NCI-H1048 (cell line): Measurements from ENCODE around the gene PHACTR1.

Experiments used
- DNase-seq: peaks from one replicate; lab custom pipeline; 2025; lab: John Stamatoyannopoulos, UW

PHACTR1 gene

DNA sequence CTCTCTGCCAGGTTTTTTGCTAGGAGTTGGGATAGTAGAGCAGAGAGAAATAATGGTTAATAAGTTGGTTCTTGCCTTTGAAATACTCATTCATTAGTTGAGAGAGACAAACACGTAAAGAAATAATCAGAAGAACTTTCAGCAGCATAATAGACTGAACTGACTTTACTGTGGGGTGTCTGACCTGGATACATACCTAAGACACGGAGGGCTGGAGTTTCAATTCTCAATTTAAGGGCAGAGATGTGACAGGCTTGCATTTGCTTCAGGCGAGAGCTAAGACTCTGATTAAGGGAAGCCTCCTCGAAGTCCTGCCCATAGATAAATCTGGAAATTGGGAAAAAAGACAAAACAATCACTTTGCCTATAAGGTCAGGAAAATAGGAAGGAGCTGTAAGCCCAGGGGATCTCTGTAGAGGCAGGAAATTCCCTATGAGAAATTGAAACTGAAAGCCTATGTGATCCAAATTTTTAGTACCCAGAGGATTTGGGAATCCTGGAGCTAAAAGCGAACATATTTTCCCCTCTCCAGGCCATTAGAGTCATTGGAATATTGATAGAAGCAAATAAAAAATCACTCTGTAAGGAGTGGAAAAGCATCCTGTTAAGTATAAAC is 276.8 kb downstream of the PHACTR1 start:
- DNase-seq, result no peak

DNA sequence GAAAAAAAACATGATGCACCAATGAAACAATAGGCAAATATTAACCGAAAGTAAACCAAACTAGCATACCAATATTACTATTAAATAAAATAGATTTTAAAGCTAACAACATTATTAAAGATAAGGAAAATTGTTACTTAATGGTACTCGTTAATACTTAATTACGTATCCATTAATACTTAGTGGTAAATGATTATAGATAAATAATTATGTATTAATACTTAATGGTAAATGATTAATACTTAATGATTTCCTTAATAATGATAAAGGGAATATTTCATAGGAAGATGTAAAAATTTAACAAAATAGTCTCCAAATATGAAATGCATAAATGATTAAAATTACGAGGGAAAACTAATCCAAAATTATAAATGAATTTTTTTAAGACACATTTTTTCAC is 278.9 kb downstream of the PHACTR1 start:
- no peak for DNase-seq

DNA sequence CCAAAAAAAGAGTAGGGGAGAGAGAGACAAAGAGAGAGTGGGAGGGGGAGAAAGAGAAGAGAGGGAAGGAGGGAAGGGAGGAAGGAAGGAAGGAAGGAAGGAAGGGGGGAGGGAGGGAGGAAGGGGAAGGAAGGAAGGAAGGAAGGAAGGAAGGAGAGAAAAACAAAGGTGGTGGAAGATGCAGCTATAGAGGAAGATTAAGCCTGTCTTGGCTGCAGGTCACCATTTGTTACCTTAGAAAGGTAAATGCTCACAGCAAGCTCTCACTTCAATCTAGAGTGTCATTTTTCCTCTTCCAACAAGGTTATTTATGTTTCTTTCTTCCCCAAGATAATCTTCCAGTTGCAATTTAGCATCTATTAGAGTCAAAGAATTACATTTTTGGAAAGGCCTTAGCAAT is 284.0 kb downstream of the PHACTR1 start:
- no peak for DNase-seq

DNA sequence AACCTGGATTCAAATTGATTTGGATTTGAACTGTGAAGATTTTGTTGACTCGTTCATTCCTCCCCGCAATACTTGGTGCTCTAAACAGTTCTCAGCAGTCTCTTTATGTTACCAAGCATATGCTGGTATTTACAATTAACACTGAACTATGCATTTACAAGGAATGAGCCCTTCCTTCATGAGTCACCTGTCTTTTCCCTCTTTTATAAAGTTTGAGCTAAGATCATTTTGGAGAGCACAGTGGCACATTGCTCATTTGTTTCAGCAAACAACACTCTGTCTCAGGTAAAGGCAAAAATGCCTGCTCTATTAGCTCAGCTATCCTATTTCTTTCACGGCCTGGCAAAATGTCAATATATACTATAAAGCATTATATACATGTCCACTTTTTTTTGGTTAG is 285.4 kb downstream of the PHACTR1 start:
- no peak for DNase-seq

DNA sequence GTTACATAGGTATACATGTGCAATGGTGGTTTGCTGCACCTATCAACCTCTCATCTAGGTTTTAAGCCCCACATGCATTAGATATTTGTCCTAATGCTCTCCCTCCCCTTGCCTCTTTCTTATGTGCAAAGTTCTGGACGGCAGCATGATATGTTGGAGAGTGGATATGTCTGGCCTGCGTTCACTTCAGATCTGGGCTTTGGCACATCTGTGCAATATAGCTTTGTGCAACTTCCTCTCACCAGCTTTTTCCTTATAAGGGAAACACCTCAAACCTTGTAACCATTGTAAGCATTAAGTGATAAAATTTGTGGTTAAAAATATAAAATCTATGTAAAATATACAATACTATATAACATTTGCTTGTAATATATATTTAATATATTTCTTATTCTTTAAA is 288.0 kb downstream of the PHACTR1 start:
- no peak for DNase-seq

DNA sequence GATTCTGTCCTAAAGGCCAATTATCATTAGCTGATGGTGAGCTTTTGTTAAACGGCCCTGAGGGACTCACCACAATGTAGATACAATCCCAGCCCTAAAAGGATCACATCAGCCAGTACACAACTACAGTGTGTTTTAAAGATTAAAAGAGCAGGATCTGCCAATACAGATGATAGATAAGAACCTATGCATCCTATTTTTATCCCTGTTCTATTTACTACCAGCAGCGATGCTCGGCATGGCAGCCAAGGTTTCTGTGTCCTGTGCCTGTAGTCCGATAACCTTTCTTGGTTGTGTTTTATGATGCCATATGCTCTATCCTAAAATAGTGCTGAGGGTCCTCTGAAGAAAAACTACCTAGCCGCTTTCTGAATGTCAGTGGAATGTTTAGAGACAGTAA is 289.4 kb downstream of the PHACTR1 start:
- DNase-seq, result no peak

DNA sequence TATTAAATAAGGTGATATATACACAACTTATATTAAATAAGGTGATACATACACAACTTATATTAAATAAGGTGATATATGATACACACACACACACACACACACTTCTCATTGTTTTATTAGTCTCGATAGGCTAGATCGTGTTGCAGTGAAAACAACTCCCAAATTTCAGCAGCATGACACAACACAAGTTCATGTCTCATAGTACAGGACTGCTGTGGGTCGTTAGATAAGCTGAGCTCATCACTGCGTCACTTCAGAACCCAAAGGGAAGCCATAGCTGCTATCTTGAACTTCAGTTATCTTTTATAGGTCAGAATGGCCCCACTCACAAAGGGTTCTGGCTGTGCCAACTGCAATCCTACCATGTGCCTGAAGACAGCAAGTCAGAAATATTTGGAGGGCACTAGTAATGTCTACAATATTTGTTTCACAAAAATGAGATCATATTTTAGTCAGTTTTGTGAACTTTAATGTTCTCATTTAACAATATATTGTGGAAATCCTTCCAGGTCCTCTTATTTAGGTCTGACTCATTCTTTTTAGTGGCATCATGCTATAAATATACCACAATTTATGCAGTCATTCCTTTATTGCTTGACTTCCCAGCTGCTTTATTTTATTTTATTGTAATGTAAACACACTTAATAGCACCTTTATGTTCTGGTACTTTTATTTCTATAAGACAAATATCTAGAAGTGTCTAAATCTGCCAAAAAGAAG is 290.2 kb downstream of the PHACTR1 start:
- DNase-seq, result no peak

DNA sequence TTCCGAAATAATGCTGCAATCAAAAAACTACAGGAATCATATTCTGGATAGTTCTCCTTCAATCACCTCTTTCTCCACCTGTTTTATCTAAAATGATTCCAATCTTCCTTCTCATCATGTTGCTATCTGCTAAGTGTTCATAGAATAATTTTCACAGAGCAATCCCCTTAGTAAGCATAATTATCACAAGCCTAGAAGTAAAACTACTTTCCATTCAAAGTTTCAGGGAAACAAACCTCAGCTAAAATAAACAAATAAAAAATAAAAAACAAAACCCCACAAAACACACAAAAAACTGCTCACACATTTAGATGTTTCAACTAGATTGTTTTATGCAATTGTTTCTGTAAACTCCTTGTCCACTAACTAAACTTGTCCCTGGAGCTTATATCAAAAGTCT is 291.2 kb downstream of the PHACTR1 start:
- DNase-seq, result no peak

DNA sequence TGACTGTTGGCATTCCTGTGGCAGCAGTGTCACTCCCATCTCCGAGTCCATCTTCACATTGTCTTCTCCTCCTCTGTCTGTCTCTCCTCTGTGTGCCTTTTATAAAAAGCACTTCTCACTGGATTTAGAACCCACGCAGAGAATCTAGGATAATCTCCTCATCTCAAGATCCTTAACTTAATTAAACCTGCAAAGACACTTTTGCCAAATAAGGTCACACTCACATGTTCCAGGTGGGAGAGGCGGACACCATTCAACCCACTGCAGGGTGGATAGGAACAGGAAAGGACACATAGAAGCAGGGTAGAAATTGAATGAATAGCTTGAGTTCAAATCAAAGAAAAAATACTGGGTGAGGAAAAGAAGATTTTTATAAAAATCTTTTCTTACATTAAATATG is 292.5 kb downstream of the PHACTR1 start:
- no peak for DNase-seq

DNA sequence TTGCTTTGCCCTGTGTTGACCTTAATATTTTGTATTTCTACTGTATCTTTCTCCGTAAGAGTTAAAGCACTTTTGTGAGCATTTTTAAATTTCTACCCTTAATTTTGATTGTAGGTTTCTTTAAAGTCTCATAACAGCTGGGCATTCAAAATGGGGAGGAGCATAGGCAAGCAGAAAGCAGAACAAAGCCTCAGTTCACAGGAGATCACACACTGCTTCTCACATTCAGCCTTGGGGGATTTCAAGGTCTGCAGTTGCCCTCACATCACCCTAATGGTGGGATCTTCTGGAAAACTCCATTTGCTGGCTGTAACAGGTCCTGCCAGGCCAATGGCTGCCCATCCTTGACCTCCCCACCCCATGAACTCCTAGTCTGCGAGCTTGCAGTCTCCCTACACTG is 292.9 kb downstream of the PHACTR1 start:
- DNase-seq, result no peak

DNA sequence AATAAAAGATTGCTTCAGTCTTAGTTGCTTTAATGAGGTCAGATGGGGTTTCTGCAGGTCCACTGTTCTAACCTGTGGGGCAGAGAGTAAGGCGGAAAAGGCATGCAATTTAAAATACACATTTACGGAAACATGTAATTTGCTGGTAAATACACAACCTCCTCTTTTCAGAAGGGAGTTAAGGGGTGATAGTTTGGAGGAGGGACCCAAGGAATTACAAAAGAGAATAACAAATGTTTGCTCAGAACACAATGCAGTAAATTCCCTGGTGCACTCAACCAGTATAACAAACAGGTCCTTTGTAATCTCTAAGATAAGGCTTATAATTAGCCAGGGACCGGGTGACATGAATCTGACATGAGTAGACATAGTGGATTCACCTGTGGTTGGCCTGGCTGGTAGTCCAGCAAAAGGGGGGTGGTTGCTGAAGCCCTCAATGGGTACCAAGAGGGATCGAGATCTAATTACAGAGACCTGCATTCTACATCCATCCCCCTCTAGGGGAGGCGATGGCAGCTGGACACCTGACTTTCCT is 295.1 kb downstream of the PHACTR1 start:
- DNase-seq, result no peak

DNA sequence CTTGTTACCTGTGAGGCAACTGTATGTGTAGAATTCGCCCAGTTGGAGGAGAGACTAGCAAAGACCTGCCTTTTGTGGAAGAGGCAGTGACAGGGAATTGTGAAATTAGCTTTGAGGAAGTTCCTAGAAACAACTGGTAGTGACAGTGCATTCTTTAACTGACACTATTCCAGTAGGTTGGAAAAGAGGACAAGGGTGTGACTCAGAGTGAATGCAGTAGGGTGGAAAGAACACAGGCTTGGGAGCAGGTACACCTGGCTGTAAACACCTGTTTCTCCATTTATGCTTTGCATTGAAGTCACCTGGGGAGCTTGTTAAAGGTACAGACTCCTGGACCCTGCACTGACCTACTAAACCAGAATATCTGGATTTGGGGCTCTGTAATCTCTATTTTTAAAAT is 295.7 kb downstream of the PHACTR1 start:
- DNase-seq, result no peak

DNA sequence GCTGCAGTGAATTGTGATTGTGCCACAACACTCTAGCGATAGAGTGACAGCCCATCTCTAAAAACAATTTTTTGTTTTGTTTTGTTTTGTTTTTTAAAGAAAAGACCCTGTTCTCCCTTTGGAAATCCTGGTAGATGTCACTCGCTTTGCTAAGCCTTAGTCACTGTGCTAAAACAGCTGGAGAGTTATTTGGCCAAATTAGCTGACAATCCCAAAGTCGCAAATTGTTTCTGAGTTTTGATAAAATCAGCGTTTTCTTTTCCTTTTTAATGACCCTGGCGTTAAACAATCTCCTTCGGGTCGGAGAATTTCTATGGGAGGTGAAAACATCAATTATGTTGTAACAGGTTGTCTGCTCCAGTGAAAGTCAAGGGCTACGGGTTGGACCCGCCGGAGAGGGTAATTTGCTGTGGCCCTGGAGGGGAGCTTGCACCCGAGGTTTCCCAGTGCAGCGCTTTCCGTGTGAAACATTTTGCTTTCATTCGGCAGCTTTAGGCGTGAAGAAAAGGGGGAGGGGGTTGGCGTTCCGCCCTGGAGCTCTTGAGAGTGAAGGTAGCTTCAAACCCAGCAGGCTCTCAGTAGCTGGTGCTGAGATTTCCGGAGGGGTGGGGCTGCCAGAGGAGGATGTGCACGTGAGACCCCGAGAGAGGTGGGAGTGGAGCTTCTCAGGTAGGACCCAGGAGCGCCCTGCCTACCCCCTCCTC is 296.6 kb downstream of the PHACTR1 start:
- DNase-seq, result no peak

DNA sequence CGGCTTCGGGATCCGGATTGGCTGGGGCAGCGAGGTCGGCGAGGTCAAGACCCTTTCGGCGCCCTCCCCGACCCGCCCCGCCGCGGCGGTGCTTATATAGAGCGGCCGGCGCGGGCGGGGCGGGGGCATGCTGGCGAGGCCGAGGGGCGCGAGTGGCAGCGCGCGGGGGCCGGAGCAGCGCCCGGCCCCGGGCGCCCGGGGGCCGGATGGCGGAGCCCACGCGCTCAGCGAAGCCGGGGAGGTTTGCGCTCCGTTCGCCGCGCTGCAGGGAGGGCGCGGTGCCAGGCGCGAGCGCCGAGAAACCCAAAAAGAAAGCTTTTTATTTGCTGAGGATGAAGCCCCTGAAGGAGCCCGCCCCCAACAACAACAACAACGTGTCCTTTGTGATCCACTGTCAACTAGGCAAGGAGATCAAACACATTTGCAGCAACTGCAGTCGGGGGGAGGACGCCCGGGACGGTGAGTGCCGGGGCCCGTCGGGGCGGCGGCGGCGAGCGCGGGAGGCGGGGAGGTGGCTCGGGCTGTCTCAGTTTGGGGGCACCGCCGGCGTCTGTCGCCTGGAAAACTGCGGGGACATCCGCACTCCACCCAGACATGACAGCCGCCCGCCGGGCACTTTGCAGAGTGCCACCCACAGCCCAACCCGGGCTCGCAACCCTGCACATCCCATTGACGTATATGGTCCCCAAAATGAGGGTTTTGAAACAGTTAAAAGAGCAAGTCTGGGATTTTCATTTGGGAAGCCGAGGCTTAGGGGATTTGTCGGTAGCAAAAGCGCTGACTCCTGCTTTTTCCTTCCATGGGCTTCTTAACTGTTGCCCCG is 297.3 kb downstream of the PHACTR1 start:
- no peak for DNase-seq

DNA sequence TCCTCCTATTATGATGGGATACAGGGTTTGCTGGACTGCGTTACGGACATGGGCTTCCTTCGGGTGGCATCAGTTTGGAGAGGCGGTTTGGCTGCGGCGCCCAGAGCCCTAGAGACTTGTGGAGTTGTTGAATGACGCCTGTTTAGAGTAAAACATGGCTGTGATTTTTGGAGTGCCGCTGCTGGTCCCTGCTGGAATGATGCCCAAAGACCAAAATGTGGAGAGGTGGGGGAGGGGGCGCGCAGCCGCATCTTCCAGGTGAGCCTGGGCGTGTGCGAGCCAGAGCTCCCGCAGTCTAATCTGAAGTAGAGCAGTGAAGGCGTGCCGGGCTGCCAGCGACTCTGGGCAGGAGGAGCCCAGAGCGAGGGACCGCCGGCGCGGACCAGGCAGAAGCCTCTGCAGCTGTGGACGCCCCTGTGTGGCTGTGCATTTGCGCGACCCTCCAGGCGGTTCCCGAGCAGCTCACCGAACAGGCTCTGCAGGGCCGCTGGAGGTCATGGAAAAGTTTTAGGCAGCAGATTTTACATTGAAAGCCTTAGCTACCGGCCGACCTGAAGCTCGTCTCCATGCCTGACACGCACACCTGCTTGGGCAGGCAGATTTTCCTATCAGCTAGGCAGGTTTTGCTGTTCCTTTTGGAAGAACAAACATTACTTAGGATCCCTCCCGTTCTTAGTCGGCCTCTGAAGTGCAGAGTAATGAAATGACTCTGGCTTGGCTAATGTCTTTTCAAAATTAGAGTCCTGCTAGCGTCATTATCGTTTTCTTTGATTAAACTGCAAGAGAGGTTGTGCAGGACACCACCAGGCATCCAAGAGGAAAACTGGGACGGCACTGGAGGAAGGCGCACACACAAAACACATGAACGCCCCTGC is 298.2 kb downstream of the PHACTR1 start:
- DNase-seq, result no peak

DNA sequence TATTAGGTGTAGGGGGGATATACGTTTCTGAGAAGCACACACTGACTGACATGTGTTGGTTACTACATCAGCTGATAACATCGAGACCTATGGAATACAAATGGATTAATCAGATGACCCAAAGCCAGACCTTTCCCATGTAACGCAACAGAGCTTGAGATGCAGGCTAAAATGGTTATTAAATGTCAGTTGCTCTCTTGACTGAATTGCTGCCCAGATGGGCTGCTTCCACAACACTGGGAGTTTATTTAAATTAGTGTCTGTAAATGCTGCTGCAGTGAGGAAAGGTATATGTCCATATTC is 298.8 kb downstream of the PHACTR1 start:
- DNase-seq, result no peak

DNA sequence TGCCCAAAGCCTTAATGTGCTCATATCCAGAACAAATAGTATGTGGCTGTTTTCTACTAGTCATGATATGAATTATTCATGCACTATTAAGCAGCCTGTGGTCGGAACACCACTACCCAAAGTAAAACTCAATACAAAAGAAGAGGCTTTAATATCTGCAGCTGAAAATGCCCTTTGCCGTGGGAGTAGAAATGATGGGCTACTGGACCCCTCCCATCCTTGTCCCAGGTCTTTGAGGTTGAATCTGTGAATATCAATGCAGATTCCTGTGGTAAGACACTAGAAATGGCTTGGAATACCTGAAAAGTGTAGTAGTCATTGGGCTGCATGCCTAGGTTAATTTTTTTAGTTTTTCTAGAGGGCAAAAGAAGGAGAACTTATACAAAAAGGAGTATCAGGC is 308.0 kb downstream of the PHACTR1 start:
- no peak for DNase-seq

DNA sequence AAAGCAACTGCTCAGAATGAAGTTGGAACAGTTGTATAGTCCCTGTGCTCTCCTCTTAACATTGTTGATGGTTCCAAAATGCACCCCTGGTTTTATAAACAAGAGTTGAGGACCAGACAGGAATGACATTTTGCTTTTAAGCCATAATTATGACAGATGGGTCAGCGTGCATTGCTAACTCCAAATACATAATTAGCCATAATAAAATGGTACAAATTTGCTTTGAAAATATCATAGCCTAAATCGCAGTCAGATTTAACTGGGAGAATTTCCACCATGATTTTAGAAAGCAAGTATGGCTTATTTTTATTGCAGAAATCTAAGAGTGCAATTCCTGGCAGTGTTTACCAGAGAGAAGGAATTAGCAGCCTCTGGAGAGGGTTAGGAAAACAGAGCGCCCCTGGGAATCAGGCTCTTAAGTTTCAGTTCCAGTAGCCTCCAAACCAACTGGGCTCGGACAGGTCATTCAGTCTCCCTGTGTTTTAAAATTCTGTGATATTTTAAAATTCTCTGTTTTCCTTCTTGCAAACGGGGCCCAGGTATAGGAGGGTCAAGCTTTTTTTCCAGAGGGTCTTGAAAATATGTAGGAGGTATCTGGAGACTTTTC is 309.4 kb downstream of the PHACTR1 start:
- DNase-seq, result no peak

DNA sequence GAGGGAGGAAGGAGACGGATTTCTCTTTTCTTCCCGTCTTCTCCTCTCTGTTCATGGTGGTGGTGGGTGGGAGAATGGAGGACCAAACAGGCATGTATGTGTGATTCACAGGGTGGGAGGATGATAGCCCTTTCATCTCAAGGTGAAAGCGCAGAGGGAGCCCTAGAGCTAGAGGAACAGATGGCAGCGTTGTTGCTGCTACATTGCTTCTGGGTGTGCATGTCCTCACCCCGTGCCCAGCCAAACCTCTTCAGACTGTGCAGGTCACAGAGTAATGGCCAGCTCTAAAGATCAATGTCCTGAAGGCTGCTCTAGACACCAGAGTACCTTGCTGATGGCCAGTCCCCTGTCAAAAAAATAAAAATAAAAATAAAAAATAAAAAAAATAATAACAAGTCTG is 310.0 kb downstream of the PHACTR1 start:
- DNase-seq, result no peak

DNA sequence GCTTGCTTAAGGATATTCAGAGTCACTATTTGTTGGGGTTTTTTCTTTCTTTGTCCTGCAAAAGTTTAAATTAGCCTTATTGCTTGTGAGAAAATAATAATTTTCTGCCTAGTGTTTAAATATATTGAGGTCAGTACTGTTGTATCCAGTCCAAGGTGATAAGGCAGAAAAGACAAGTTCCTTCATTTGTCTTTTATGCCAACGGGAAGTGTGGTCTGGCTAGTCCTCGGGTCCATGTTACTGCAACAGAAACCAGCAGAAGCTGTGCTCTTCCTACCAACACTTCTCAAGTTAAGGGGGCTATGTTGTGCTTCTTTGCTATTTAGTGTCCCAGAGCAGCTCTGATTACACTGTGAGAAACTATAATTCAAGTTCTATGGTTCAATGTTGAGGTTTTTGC is 310.6 kb downstream of the PHACTR1 start:
- no peak for DNase-seq

DNA sequence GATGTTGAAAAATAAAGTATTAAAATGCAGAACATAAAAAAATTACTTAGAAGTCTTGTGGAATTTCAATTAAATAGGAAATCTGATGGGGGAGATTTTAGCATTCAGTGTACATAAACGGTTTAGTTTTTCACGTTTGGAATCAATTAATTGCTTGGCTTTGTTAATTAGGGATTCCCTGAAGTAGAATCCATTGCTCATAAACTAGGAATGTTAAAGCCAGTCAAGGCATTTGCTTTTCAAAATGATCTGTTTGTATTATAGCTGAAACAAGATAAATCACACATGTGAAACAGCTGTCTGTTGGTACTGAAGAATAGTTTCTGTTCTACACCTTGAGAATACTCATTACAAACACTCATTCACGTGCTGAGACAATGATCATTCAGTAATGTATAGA is 313.8 kb downstream of the PHACTR1 start:
- DNase-seq, result no peak
